CD14-positive monocyte (primary cell): ENCODE data around the gene CHL1. TPM values are rescaled to one million over a fixed set of nuclear protein-coding genes. Genes with fewer than 3 reads are reported as not detected.

Experiments used
- DNase-seq, 3 donors: peaks; one replicate each; pipeline ENCODE4 v3.0.0-alpha.2; 2011 to 2022
- H2AFZ ChIP-seq: 2 replicates; pipeline ENCODE4 v1.6.0; 2012; ENCODE audit warnings: mild to moderate bottlenecking, low read depth, low read length, inconsistent platforms; ENCODE audit not compliant: insufficient read depth, poor library complexity, severe bottlenecking
- H3K27ac ChIP-seq, 2 donors: 1 replicate in 1 of 2; 2 replicates in 1 of 2; pipeline ENCODE4 v1.5.1; 2012 to 2013; ENCODE audit warnings: low read length in 2 of 2, control low read depth in 1 of 2, inconsistent platforms in 1 of 2, low read depth in 1 of 2, mild to moderate bottlenecking in 1 of 2
- H3K27me3 ChIP-seq, 2 donors: one replicate each; pipeline versions ENCODE4 v1.6.0 to v1.6.1; 2011 to 2013; ENCODE audit warnings: low read length in 2 of 2; ENCODE audit not compliant: control insufficient read depth in 2 of 2, insufficient read depth in 2 of 2
- H3K36me3 ChIP-seq, 2 donors: replicated peaks in 1 of 2; 1 replicate in 1 of 2; 2 replicates in 1 of 2; pipeline versions ENCODE4 v1.5.1 to v1.6.1; 2012 to 2013; ENCODE audit warnings: low read length in 2 of 2, control low read depth in 1 of 2, inconsistent platforms in 1 of 2, mild to moderate bottlenecking in 1 of 2; ENCODE audit not compliant: insufficient read depth in 2 of 2, control insufficient read depth in 1 of 2
- H3K4me1 ChIP-seq, 2 donors: 1 replicate in 1 of 2; 2 replicates in 1 of 2; pipeline versions ENCODE4 v1.5.1 to v1.6.1; 2012 to 2013; ENCODE audit warnings: low read length in 2 of 2, control low read depth in 1 of 2, inconsistent platforms in 1 of 2, mild to moderate bottlenecking in 1 of 2, moderate library complexity in 1 of 2; ENCODE audit not compliant: insufficient read depth in 2 of 2, control insufficient read depth in 1 of 2
- H3K4me2 ChIP-seq: replicated peaks from 2 replicates; pipeline ENCODE3; 2012; ENCODE audit warnings: low read length, moderate library complexity, mild to moderate bottlenecking; ENCODE audit not compliant: poor library complexity, severe bottlenecking; ENCODE audit errors: extremely low read depth
- H3K4me3 ChIP-seq, 3 experiments: fragments of 200-600 bp in 1 of 3; sonication (generic) in 1 of 3; replicated peaks in 1 of 3; 1 replicate in 2 of 3; 2 replicates in 1 of 3; pipeline ENCODE4 v1.5.1; 2011 to 2013; ENCODE audit warnings: low read length in 3 of 3, mild to moderate bottlenecking in 3 of 3, control low read depth in 2 of 3, low read depth in 2 of 3, inconsistent platforms in 1 of 3, moderate library complexity in 1 of 3
- H3K79me2 ChIP-seq: 2 replicates; pipeline ENCODE4 v1.6.0; 2012; ENCODE audit warnings: mild to moderate bottlenecking, control low read depth, inconsistent platforms, low read length, moderate library complexity; ENCODE audit not compliant: insufficient read depth
- H3K9ac ChIP-seq: 2 replicates; pipeline ENCODE4 v1.6.0; 2017; ENCODE audit warnings: low read length, mild to moderate bottlenecking; ENCODE audit not compliant: insufficient read depth, poor library complexity, severe bottlenecking
- H3K9me3 ChIP-seq, 2 donors: replicated peaks in 1 of 2; 1 replicate in 1 of 2; 2 replicates in 1 of 2; pipeline versions ENCODE4 v1.5.1 to v1.6.1; 2012 to 2013; ENCODE audit warnings: low read length in 2 of 2, control low read depth in 1 of 2; ENCODE audit not compliant: control insufficient read depth in 1 of 2, insufficient read depth in 1 of 2
- H4K20me1 ChIP-seq: 2 replicates; pipeline ENCODE4 v1.6.0; 2012; ENCODE audit warnings: mild to moderate bottlenecking, low read length, control low read depth, moderate library complexity; ENCODE audit not compliant: insufficient read depth
- H3K27ac Mint-ChIP-seq, 7 donors: one replicate each; pipeline ENCODE4 v1.8.0; 2020; ENCODE audit warnings: mild to moderate bottlenecking in 7 of 7, mixed read lengths in 7 of 7, moderate library complexity in 6 of 7, inconsistent platforms in 2 of 7
- H3K27me3 Mint-ChIP-seq, 3 donors: one replicate each; pipeline ENCODE4 v1.8.0; 2021 to 2022; ENCODE audit warnings: low read depth in 3 of 3, mild to moderate bottlenecking in 3 of 3, mixed read lengths in 3 of 3, moderate library complexity in 3 of 3, inconsistent platforms in 1 of 3
- H3K36me3 Mint-ChIP-seq, 2 donors: one replicate each; pipeline ENCODE4 v1.8.0; 2020; ENCODE audit warnings: mixed read lengths in 2 of 2, inconsistent platforms in 1 of 2, mild to moderate bottlenecking in 1 of 2
- H3K4me1 Mint-ChIP-seq: one replicate; pipeline ENCODE4 v1.8.0; 2020; ENCODE audit warnings: mild to moderate bottlenecking, mixed read lengths
- H3K4me3 Mint-ChIP-seq, 2 donors: one replicate each; pipeline ENCODE4 v1.8.0; 2020; ENCODE audit warnings: mild to moderate bottlenecking in 2 of 2, mixed read lengths in 2 of 2, moderate library complexity in 1 of 2
- H3K9me3 Mint-ChIP-seq, 7 donors: one replicate each; pipeline ENCODE4 v1.8.0; 2020 to 2022; ENCODE audit warnings: mixed read lengths in 7 of 7, mild to moderate bottlenecking in 6 of 7, moderate library complexity in 6 of 7, inconsistent platforms in 2 of 7
- CTCF ChIP-seq: fragments of 200-600 bp; IDR thresholded peaks from one replicate; pipeline ENCODE4 v1.8.0; 2022; ENCODE audit warnings: antibody characterized with exemption, mild to moderate bottlenecking
- WGBS: methylation state at CpG from one replicate; pipeline ENCODE4 v1.1.5; 2013; ENCODE audit warnings: missing lambda C conversion rate; ENCODE audit not compliant: insufficient coverage; 5-methylcytosine and 5-hydroxymethylcytosine counted together
- intact Hi-C, 2 donors: fragments of 100-400 bp; cut with micrococcal nuclease; formaldehyde crosslinking; loops; one replicate each; pipeline versions ENCODE4 v1.15.0 to v1.15.1; 2023
- polyA plus RNA-seq, 3 donors: library from polyadenylated mRNA; depleted of rRNA in 1 of 3; unstranded in 2 of 3; stranded (reverse) in 1 of 3; fragments of 300-500 nt in 2 of 3; fragments of >200 nt in 1 of 3; fragmentation: Illumina TruSeq in 2 of 3; gene quantifications; 1 replicate in 2 of 3; 2 replicates in 1 of 3; pipeline ENCODE4 v1.2.3, GENCODE V29; 2012 to 2021

CHL1 gene
- polyA plus RNA-seq, 3 donors = not detected

- Mint-ChIP-seq H3K4me1 (no peaks in the 10 kb centered on the region), H3K36me3 (no peaks in the 10 kb centered on the region), H3K4me3 (no peak overlapping the region), H3K27me3 (peaks cover 1 to 3% (median 2%) of the 10 kb centered on the region in 3 donors), H3K9me3 (peaks cover 0 to 5% (median 2%) of the 10 kb centered on the region in 7 donors), H3K27ac (no peak overlapping the region)
- H3K79me2 ChIP-seq = no peaks in the 10 kb centered on the region
- TF ChIP-seq CTCF = no peak
- intact Hi-C loops = no loop called here
- H3K9ac ChIP-seq = no peak overlapping the region
- no peaks in the 10 kb centered on the region for H4K20me1 ChIP-seq
- WGBS = no CpG with 5 or more reads among the region's 1 CpG
- H3K4me1 ChIP-seq = no peaks in the 10 kb centered on the region
- H3K27ac ChIP-seq = no peak overlapping the region
- no peak overlapping the region for H2AFZ ChIP-seq
- no peaks in the 10 kb centered on the region for H3K9me3 ChIP-seq
- no peak for DNase-seq
- H3K4me2 ChIP-seq = no peak overlapping the region
- no peak overlapping the region for H3K4me3 ChIP-seq
- H3K36me3 ChIP-seq = no peaks in the 10 kb centered on the region
- no peaks in the 10 kb centered on the region for H3K27me3 ChIP-seq
Measured at GRCh38 chr3:159974-160373, 36.6 kb upstream of the CHL1 start.

- H3K9ac ChIP-seq = no peak overlapping the region
- no peaks in the 10 kb centered on the region for H4K20me1 ChIP-seq
- intact Hi-C loops = no loop called here
- H2AFZ ChIP-seq = no peak overlapping the region
- DNase-seq = no peak
- H3K4me3 ChIP-seq = no peak overlapping the region
- Mint-ChIP-seq H3K27me3 (peaks cover 1 to 2% (median 2%) of the 10 kb centered on the region in 3 donors), H3K4me1 (no peaks in the 10 kb centered on the region), H3K36me3 (no peaks in the 10 kb centered on the region), H3K4me3 (no peak overlapping the region), H3K9me3 (peaks cover 0 to 5% (median 0%) of the 10 kb centered on the region in 7 donors), H3K27ac (no peak overlapping the region)
- no peak for TF ChIP-seq CTCF
- no peak overlapping the region for H3K27ac ChIP-seq
- H3K4me2 ChIP-seq = no peak overlapping the region
- no peaks in the 10 kb centered on the region for H3K79me2 ChIP-seq
- no peaks in the 10 kb centered on the region for H3K9me3 ChIP-seq
- no peaks in the 10 kb centered on the region for H3K4me1 ChIP-seq
- no peaks in the 10 kb centered on the region for H3K27me3 ChIP-seq
- no peaks in the 10 kb centered on the region for H3K36me3 ChIP-seq
Measured at GRCh38 chr3:166071-166470, 30.5 kb upstream of the CHL1 start.
